GM23338 (cell line): ENCODE results near the gene CNTNAP5.

ENCODE experiments used
- CREB1 ChIP-seq: fragments of 250-450 bp; sonication (Bioruptor Pico); IDR thresholded peaks from 2 replicates; pipeline ENCODE4 v1.5.0; 2020; ENCODE audit warnings: low read depth, mild to moderate bottlenecking, moderate library complexity
- CTCF ChIP-seq, 2 experiments: fragments of 200-600 bp in 1 of 2; sonication (generic) in 1 of 2; conservative IDR thresholded peaks; 2 replicates each; pipeline versions ENCODE4 v1.5.1 to v1.6.1; 2016 to 2017; ENCODE audit warnings: antibody characterized with exemption in 2 of 2, low read depth in 2 of 2, mild to moderate bottlenecking in 2 of 2, moderate library complexity in 1 of 2
- POLR2AphosphoS5 ChIP-seq: IDR thresholded peaks from 2 replicates; pipeline ENCODE4 v1.6.1; 2016; ENCODE audit warnings: antibody characterized with exemption, low read depth
- REST ChIP-seq: IDR thresholded peaks from one replicate; pipeline ENCODE4 v1.6.1; 2018; ENCODE audit warnings: antibody characterized with exemption; ENCODE audit not compliant: unreplicated experiment

- TF ChIP-seq POLR2AphosphoS5 (no peak), CREB1 (no peak), CTCF (conservative IDR thresholded peaks at IDR 0.05; ENCODE audit: low read depth in 2 of 2) (no peak), REST (no peak)
These were observed 731.0 kb downstream of the CNTNAP5 start for GRCh38 chr2:124756048-124756447.
